ENCODE results near the gene DHPS.
"Not testable (repeated sequence)": the region's sequence is repeated elsewhere in the genome, so short reads cannot be mapped to it uniquely, and the experiment has no call there.

DHPS gene

DNA sequence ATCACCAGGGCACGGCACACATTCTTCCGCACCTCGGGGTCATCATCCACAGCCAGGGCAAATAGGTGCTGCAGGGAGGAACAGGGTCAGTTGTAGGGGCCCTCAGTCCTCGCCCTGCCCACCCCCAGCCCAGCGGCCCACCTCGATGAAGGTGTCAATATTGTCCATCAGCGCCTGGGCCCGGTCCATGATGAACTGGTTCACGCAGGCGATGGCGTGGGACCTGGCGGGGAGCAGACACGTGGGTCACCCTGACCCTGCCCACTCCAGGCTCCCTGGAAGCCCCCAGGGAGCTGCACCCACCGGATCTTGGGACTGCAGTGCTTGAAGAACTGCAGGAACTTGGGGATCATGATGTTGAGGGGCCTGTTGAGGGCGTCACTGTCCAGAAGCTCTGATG lies 33.4 kb upstream of the DHPS start:
- Histone ChIP-seq H3K36me3 (ENCODE audit: control insufficient read depth, insufficient read depth, low read length) (no peaks in the 10 kb centered on the region), H3K9ac (no peak overlapping the region), H3K27ac (no peak overlapping the region), H3K79me2 (peaks cover 52% of the 10 kb centered on the region), H3K4me2 (ENCODE audit: low read length) (no peak overlapping the region), H3K4me3 (ENCODE audit: low read depth, low read length) (no peak overlapping the region), H2AFZ (no peak overlapping the region), H3K4me1 (no peaks in the 10 kb centered on the region), H3K9me3 (ENCODE audit: control insufficient read depth, low read length) (no peaks in the 10 kb centered on the region), H3K27me3 (ENCODE audit: control insufficient read depth, insufficient read depth, low read length) (no peaks in the 10 kb centered on the region)
- TF ChIP-seq CTCF (IDR thresholded peaks at IDR 0.05) = no peak

DNA sequence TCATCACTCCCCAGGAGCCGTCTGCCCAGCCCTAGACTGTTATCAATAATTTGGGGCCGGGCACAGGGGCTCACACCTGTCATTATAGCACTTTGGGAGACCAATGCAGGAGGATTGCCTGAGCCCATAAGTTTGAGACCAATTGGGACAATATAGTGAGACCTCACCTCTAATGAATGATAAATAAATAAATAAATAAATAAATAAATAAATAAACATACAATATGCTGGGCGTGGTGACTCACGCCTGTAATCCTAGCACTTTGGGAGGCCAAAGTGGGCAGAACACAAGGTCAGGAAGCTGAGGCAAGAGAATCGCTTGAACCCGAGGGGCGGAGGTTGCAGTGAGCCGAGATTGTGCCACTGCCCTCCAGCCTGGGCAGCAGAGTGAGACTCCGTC lies 31.6 kb upstream of the DHPS start:
- peaks cover 39% of the 10 kb centered on the region for H3K79me2 ChIP-seq
- H3K4me2 ChIP-seq (ENCODE audit: low read length); H3K4me3 ChIP-seq (ENCODE audit: low read depth, low read length); H3K4me1 ChIP-seq; H3K36me3 ChIP-seq (ENCODE audit: control insufficient read depth, insufficient read depth, low read length); H3K27me3 ChIP-seq (ENCODE audit: control insufficient read depth, insufficient read depth, low read length); H3K9ac ChIP-seq; H3K27ac ChIP-seq; H3K9me3 ChIP-seq (ENCODE audit: control insufficient read depth, low read length); H2AFZ ChIP-seq: not testable (repeated sequence)

GRCh38 chr19:12712077-12712476 lies 30.4 kb upstream of the DHPS start:
- H3K27me3 ChIP-seq (ENCODE audit: control insufficient read depth, insufficient read depth, low read length); H2AFZ ChIP-seq; H3K4me1 ChIP-seq; H3K9ac ChIP-seq; H3K36me3 ChIP-seq (ENCODE audit: control insufficient read depth, insufficient read depth, low read length); H3K27ac ChIP-seq; H3K4me3 ChIP-seq (ENCODE audit: low read depth, low read length); H3K9me3 ChIP-seq (ENCODE audit: control insufficient read depth, low read length); H3K4me2 ChIP-seq (ENCODE audit: low read length): not testable (repeated sequence)
- TF ChIP-seq CTCF (IDR thresholded peaks at IDR 0.05) = peak; percentile 36
- peaks cover 33% of the 10 kb centered on the region for H3K79me2 ChIP-seq

DNA sequence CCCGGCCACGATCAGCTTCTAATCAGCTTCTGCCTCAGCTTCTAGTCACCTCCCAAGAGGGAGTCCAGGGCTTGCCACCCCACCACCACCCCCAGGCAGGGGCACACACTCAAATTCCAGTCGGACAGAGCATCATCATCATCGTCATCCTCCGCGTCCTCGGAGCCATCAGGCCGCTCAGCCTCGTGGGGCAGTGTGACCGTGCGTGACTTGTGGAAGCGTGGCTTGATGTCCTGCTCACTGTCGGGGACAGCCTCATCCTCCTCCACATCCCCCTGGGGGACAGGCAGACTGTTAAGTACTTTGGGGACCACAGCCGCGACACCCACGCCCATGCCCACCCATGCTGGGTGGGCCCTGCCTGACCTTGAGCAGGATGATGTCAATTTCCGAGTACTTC lies 29.5 kb upstream of the DHPS start:
- no peaks in the 10 kb centered on the region for H3K4me1 ChIP-seq
- H3K9me3 ChIP-seq (ENCODE audit: control insufficient read depth, low read length) = no peaks in the 10 kb centered on the region
- no peak overlapping the region for H3K27ac ChIP-seq
- H3K79me2 ChIP-seq = peaks cover 27% of the 10 kb centered on the region
- no peak for TF ChIP-seq CTCF (IDR thresholded peaks at IDR 0.05)
- H3K4me2 ChIP-seq (ENCODE audit: low read length) = no peak overlapping the region
- no peaks in the 10 kb centered on the region for H3K27me3 ChIP-seq (ENCODE audit: control insufficient read depth, insufficient read depth, low read length)
- H3K9ac ChIP-seq = no peak overlapping the region
- no peaks in the 10 kb centered on the region for H3K36me3 ChIP-seq (ENCODE audit: control insufficient read depth, insufficient read depth, low read length)
- H3K4me3 ChIP-seq (ENCODE audit: low read depth, low read length) = no peak overlapping the region
- H2AFZ ChIP-seq = no peak overlapping the region

- H3K9ac ChIP-seq = no peak overlapping the region
- no peak overlapping the region for H3K27ac ChIP-seq
- H3K4me3 ChIP-seq (ENCODE audit: low read depth, low read length) = no peak overlapping the region
- H3K9me3 ChIP-seq (ENCODE audit: control insufficient read depth, low read length) = no peaks in the 10 kb centered on the region
- peaks cover 13% of the 10 kb centered on the region for H3K79me2 ChIP-seq
- H3K4me2 ChIP-seq (ENCODE audit: low read length) = no peak overlapping the region
- no peak overlapping the region for H2AFZ ChIP-seq
- H3K36me3 ChIP-seq (ENCODE audit: control insufficient read depth, insufficient read depth, low read length) = no peaks in the 10 kb centered on the region
- H3K27me3 ChIP-seq (ENCODE audit: control insufficient read depth, insufficient read depth, low read length) = no peaks in the 10 kb centered on the region
- TF ChIP-seq CTCF (IDR thresholded peaks at IDR 0.05) = no peak
- no peaks in the 10 kb centered on the region for H3K4me1 ChIP-seq
These were observed 27.0 kb upstream of the DHPS start for GRCh38 chr19:12708641-12709040.
